K562 (cell line): ENCODE data around the gene P2RY8.

Experiments used
- DPF2 ChIP-seq: fragments of 450-650 bp; IDR thresholded peaks from 2 replicates; pipeline ENCODE4 v1.6.1; 2016
- KDM1A ChIP-seq, 2 experiments: fragments of 450-650 bp; IDR thresholded peaks; 2 replicates each; pipeline ENCODE4 v1.6.1; 2016; ENCODE audit warnings: mild to moderate bottlenecking in 2 of 2
- SP1 ChIP-seq: sonication (generic); formaldehyde crosslinking; IDR thresholded peaks from 2 replicates; pipeline ENCODE4 v1.8.1; 2022; ENCODE audit warnings: mild to moderate bottlenecking, missing genetic modification reagents
- ZNF780A ChIP-seq: fragments of 250-450 bp; sonication (Bioruptor Pico); IDR thresholded peaks from 2 replicates; pipeline ENCODE4 v1.5.0; 2021; ENCODE audit warnings: mild to moderate bottlenecking

- no peak for TF ChIP-seq KDM1A (IDR thresholded peaks at IDR 0.05)
- TF ChIP-seq SP1: no peak
- no peak for TF ChIP-seq ZNF780A (CRISPR knock-in tag)
- no peak for TF ChIP-seq DPF2
These were observed 20.3 kb downstream of the P2RY8 start for GRCh38 chrX:1516596-1517104.
